GM19463 (cell line): ENCODE measurements around the gene PPIL1.

Experiments
- ATAC-seq: cut with Tn5 transposase; IDR thresholded peaks from one replicate; pipeline ENCODE4 v1.9.1; 2021; ENCODE audit warnings: mild to moderate bottlenecking, moderate library complexity; ENCODE audit not compliant: unreplicated experiment

The PPIL1 gene

DNA sequence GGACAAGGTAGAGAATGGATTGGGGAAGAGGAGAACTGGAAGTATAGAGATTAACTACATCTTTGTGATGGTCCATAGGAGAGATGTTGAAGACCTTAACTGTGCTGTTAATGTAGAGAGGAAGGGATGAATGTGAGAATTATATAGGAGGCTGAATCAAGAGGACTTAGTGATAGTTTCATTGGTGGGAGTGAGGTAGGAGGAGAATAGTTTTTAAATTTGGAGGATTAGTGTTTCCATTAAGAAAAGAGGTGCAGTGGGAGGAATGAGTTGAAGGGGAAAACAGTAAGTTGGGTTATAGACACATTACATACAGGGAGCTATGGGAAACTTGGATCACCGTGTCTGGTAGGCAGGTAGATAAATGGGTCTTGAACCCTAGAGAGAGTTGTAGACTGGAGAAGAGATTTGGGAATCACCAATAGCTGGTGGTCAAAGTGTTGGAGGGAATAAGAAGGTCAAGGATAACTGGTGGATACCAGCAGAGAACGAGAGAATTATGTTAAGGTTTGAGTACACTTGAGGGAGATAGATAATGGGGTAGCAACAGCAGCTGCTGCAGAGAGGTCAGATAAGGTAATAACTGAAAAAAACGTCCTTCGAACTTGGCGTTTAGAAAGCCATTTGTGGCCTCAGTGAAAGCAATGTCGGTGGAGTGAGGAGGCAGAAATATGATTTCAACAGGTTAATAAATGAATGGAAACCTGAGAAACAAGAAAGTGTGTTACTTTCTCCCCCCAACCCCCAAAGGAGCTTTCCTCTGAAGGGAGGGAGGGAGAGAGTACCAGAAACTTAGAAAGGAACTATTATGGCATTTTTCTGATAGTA lies 14.3 kb upstream of the PPIL1 start:
- no peak for ATAC-seq

- no peak for ATAC-seq
These were observed 13.6 kb upstream of the PPIL1 start for GRCh38 chr6:36888115-36888643.

DNA sequence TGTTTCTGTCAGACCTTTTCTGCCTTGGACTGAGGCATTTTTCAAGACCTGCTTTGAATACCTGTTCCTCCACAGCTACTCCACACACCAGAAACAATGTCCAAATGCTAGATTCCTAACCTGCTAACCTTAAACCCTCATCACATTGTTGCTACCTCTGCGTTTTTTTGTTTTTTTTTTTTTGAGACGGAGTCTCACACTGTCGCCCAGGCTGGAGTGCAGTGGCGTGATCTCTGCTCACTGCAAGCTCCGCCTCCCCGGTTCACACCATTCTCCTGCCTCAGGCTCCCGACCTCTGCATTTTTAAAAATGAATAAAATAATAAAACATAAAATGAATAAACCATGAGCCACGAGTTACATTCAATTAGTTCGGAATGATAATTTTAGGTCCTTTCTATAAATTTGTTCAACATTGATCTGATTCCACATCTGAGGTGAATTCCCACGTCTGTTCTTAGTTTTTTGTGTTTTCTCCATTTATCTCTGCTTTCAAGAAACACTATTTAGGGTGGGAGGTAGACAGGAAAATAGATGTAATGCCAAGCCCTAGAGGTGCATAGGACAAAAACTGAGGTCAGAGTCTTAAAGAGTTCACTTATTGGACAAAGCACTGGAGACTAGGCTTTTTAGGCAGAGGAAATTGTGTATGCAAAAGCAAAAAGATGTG lies 12.5 kb upstream of the PPIL1 start:
- ATAC-seq = no peak

DNA sequence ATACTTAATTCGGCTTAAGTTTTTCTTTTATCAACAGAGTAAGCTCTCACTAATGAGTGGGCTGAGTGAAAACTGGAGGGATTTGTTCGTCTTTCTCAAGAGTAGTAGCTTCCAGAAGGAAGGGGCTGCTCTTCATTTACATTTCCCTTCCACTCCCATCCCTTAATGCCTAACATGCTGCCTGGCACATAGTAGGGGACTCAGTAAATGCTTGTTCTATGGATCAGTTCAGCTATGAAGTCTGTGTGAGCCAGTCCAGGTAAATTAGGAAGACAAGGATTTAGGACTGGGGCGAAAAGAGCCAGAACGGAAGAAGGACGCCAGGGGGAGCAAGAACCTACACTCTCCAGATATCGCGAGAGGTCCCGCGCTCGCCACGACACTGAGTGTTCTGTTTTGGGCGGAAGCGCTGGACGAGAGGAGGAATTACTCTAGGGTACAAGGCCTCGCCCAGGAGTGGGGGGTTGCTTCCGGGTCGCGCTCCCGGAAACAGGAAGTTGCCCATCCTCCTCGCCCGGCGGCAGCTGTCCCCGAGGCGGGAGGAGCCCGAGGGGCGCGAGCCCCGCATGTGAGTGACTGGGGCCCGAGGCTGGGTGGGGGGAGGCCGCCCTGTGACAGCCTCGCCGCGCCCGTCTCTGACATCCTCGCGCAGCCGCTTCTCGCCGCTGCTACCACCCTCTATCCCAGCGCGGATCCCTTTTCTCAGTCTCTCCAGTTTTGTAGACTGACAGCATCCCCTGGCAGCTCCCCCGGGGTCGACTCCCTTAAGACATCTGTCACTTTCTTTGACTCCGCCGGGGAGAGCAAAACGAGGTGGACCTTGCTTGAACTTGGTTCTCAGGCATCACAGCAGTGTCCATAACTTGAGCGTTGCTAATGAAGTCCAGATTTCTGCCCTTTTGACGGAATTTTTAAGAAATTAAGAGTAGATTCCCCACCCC lies 11.1 kb upstream of the PPIL1 start, which contains the start of gene C6orf89:
Gene C6orf89 (plus strand): TSS at position 492 of the 941 bp plus-strand sequence. CDS start 13,493 bp downstream, outside the sequence.
- peak; percentile 98 for ATAC-seq

DNA sequence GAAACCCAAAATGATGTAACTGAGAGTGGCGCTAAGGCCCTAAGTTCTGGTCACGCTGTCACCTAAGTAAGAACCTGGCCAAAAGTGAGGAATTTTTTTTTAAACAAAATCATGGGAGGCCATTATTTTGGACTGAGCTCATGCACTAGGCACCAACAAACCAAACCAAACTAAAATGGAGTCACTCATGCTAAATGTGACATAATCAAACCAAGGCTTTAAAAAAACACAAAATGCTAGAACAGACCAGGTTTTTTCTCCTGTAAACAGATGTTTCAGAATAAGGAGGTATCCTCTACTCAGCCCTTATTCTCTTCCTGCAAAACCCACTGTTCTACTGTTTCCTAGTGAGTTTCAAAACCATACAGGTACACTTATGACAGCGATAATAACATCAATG lies 10.0 kb upstream of the PPIL1 start:
- no peak for ATAC-seq

DNA sequence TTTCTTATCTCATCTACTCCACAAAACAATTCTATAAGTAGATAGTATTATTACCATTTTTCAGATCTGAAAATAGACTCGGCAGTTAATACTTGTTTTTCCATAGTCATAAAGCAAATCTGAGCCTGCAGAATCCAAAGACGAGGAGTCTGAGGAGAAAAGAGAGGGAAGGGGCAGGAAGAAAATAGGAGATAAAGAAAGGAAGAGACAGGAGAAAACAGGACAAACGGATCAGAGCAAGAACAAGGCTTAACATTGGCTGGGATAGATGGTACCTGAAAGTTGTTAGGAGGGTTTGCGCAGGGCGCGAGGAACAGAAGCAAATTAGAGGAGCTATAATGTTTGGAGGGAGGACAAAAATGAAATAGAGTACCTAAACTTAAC lies 639 bp upstream of the PPIL1 start:
- no peak for ATAC-seq

DNA sequence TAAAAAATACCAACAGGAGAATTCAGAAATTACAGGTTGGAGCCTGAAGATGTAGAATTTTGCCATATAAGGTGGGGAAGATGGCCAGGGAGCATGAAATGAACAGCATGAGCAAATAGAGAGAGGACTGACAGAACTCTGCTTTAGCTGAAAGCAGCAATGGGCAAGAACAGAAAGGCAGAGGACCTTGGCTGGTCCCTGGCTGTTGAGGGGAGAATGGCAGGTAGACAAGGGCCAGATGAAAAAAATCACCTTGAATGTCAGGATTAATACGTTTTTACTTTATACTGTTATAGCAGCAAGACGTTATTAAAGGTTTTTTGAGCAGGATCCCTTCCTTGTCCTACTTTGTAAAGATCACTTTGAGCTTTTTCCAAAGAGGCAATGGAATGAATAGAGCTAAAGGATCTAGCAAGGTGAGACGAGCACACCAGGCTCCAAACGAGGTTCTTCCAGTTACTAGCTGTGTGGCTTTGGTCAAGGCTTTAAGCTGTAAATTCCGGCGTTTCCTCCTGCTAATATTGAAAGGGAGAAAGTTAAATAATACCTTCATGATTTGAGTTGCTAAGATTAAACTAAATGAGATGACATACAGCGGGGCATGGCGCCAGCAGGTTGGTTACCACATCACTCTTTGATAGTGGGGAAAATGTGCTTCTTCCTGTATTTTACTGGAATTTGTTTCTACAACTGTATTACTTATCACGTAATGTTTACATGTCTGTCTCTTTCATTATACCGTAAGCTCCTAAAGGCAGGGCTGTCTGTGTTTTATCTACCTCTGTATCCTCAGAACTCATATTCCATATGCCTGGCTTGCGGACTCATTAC lies 776 bp downstream of the PPIL1 start:
- ATAC-seq = no peak

DNA sequence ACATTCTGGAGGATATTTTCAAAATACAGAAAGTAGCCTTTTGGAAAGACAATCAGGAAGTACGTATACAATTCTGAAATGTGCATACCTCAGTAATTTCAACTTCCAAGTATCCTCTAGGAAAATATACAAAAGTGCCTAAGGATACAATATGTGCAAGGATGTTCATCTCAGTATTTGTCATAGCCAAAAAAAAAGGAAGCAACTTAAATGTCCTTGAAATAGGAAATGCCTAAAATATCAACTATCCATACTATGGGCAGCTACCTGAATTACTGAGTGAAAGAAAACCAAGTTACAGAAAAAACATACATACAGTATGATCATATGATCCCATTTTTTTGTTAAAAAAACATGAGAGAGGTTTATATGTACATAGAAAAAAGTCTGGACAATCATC lies 1.5 kb downstream of the PPIL1 start:
- ATAC-seq = no peak

DNA sequence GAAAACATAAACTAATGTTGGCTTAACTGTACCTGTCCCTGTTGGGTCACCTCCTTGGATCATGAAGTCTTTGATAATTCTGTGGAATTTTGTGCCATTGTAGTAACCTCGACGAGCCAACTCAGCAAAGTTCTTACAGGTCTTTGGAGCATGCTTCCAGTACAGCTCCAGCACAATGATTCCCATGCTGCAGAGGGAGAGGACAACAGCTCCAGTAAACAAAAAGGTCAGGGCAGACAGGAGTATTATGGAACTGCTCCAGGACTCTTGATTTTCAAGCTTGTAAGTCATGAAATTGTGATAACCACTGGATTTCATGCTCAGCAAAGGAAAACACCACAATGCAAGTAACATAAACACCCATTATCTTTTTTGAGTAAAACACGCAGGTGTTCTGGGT lies 2.9 kb downstream of the PPIL1 start:
- ATAC-seq = no peak

DNA sequence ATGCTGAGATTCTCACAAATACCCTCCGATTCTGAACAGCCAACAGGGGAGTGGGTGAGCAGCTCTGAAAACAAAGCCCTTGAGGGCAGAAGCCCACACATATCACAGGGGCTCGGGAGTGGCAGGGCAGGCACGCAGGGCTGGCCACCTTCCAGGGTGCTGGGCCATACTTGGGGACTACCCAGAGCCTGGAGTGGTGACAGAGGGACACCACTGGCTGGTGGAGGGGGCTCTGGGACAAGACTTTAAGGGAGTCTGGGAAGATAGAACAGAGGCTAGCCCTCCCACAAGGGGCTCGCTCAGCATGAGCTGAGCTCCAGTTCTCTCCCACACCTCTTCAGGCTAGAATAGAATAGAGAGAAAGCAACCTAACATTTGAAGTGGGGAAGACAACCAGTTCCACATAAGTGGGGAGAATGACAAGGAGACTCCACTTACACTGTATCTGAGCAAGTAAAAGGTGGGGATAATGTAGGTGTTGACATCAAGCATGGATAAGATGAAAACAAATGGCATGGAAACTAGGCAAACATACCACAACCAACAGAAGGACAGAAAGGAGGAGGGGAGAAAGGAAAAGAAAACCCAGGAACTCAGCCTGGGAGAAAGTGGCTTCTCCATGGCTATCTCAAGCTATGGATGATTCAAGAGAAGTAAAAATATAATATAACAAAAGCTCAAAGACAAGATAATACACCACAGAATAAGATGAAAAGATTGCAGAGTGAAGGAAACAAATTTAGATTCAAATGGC lies 7.0 kb downstream of the PPIL1 start:
- ATAC-seq = no peak

- no peak for ATAC-seq
These were observed 8.8 kb downstream of the PPIL1 start for GRCh38 chr6:36865835-36866234.

- ATAC-seq = no peak
These were observed 10.7 kb downstream of the PPIL1 start for GRCh38 chr6:36863670-36864540.

DNA sequence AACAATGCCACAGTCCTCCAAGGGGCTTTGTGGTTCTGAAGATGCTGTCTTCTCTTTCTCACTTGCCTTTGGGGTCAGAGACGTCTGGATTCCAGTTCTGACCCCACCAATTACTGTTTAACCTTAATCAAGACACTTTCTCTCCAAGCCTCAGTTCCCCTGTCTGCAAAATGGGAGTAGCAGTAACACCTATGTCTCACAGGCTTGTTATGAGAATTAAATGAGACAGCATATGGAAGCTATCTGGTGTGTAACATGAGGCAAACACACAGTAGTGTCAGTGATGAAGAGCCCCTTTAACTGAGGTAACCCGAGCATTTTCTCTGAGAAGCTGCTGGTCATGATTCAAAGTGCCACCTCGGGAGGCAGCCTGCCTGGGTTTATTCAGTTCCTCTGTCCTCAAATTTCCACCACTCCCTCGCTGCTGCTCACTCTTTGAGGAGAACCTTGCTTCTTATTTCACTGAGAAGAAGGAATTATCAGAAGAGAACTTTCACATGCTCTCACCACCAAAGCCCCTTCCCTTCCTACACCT lies 11.7 kb downstream of the PPIL1 start:
- ATAC-seq = no peak

- ATAC-seq = no peak
These were observed 12.3 kb downstream of the PPIL1 start for GRCh38 chr6:36862164-36862847.

DNA sequence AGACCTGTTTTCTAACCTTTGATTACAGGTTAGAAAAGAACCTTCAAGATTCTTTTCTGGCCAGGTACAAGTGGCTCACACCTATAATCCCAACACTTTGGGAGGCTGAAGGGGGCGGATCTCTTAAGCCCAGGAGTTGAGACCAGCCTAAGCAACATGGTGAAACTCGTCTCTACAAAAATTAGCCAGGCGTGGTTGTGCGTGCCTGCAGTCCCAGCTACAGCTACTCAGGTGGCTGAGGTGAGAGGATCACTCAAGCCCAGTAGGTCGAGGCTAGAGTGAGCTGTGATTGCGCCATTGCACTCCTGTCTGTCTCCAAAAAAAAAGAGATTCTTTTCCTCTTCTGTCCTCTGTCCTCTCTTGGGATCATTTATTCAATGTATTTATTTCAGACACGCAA lies 14.5 kb downstream of the PPIL1 start:
- no peak for ATAC-seq

DNA sequence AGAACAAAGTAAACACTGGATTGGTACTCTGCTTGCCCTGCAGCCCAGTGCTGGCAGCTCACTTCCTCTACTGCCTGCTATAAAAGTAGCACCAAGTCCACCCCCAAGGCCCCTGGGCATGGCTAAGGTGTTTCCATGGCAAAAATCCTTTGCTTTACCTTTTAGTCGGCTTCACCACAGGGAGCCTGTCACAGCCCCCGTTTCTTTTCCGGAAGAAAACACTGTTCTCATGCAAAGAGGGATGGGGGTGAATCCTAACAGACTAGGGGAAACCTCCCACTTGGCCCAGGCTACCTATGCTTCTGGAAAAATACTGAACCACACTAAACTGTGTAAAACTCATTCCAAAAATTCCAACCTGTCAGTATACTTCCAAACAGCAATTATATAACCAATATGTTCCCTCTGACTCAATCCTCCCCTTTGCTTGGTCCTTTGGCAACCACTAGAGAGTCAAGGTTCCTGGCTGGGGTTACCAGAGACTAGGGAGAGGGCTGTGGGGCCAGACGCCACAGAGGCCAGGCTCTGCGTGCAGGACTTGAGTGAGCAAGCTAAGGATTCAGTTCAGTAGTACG lies 16.1 kb downstream of the PPIL1 start:
- ATAC-seq = no peak

DNA sequence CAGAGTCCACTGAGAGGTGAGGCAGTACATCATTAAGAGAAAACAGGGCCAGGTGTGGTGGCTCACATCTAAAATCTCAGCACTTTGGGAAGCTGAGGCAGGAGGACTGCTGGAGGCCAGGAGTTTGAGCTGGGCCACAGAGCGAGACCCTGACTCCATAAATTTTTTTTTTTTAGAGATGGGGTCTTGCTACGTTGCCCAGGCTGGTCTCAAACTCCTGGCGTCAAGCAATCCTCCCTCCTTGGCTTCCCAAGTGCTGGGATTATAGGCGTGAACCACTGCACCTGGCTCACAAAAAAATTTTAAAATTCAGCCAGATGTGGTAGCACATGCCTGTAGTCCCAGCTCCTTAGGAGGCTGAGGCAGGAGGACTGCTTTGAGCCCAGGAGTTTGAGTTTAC lies 17.3 kb downstream of the PPIL1 start:
- ATAC-seq = no peak
